GM21723 (cell line): ENCODE measurements around the gene ZSCAN5A.
"Not testable (repeated sequence)": the region's sequence is repeated elsewhere in the genome, so short reads cannot be mapped to it uniquely, and the experiment has no call there.

ENCODE experiments used
- ATAC-seq: cut with Tn5 transposase; IDR thresholded peaks from one replicate; pipeline ENCODE4 v1.9.1; 2021; ENCODE audit warnings: mild to moderate bottlenecking, moderate library complexity; ENCODE audit not compliant: unreplicated experiment

ZSCAN5A gene

DNA sequence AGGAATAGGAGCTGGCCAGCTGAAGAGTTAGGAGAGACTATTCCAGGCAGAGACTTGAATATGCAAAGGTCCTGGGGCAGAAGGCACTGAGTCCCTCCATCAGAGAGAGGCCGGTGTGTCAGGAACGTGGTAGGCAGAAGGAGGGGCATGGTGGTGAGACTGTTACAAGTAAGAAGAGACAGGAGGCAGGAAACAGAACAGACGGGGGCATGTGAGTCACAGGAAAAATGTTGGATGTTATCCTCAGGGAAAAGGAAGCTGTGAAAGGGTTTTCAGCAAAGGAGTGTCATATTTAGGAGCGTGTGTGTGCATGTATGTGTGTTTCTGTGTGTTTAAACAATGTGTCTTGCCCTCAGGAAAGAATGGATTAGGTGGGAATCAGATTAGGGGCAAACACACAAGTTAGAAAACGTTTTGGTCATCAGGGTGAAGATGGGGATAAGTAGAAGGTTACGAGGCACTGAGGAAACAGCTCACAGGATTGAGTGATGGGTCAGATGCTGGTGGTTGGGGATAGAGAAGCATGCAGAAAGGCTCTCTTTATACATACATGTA is 41.0 kb downstream of the ZSCAN5A start:
- ATAC-seq = no peak

DNA sequence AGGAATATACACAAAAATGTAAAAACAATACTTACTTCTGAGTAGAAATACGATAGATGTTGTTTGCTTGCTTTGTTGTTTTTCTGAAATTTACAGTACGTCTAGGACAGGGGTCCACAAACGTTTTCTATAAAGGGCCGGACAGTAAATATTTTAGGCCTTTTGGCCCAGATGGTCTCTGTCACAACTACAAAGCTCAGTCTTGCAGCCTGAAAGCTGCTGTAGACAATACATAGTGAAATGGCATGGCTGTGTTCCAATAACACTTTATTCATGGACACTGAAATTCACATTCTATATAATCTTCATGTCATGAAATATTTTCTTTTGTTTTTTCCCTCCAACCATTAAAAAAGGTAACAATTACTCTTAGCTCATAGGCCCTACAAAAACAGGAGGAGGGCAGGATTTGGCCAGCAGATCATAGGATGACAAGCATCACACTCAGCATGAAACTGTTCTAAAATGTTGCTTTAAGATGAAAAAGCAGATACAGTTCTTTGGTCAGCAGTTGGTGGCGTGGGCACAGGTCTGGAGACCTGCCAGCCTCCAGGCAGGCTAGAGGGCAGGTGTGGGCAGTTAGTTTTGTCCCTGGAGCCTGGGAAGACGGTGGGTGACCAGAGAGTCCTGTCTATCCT is 42.4 kb downstream of the ZSCAN5A start, which contains the start of gene EDDM13:
TSS of gene EDDM13 (plus strand) at position 588 of the 638 bp plus-strand sequence. CDS start 87 bp downstream, outside the sequence.
- no peak for ATAC-seq

GRCh38 chr19:56271151-56271550 is 43.5 kb downstream of the ZSCAN5A start:
- no peak for ATAC-seq

DNA sequence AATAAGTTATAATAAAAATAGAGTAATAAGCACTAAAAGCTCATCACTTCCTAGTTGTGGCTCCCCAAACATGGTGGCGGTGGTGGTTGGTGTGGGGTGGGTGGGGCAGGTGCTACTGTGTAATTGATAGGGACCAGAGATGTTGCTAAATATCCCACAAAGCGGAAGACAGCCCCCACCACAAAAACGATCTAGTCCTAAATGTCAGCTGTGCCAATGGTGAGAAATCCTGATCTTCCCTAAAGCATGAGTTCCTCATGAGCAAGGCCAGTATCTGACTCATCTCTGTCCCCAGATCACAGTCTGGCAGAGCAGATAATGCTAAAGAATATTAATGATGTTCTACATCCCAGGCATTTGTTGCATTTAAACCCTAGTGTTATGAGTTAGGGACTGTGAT is 44.0 kb downstream of the ZSCAN5A start:
- no peak for ATAC-seq

GRCh38 chr19:56269348-56269747 is 45.3 kb downstream of the ZSCAN5A start:
- no peak for ATAC-seq

GRCh38 chr19:56266051-56266450 is 48.6 kb downstream of the ZSCAN5A start:
- no peak for ATAC-seq

- ATAC-seq = no peak
Measured at GRCh38 chr19:56263319-56263718, 51.3 kb downstream of the ZSCAN5A start.

GRCh38 chr19:56261932-56262331 is 52.7 kb downstream of the ZSCAN5A start:
- ATAC-seq = not testable (repeated sequence)

- no peak for ATAC-seq
Measured at GRCh38 chr19:56261145-56261544, 53.5 kb downstream of the ZSCAN5A start.

- no peak for ATAC-seq
Measured at GRCh38 chr19:56258272-56258671, 56.4 kb downstream of the ZSCAN5A start.

DNA sequence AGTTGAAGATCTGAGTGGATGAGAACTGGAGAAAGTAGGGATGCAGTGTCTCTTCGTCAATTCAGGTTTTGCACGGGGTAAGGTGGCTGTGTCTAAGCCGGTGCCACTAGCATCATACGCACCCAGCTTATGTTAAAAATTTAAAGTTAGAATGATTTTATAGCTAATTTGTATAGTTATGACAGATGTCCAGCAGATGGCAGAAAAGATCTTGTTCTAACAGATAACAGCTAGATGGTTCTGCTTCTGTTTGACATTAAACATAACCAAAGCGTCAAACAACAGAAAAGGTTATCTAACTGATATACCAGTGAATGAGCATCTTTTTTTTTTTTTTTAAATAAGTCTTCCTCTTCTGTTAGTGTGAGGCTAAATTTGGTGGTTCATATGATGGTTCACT is 60.9 kb downstream of the ZSCAN5A start:
- no peak for ATAC-seq

DNA sequence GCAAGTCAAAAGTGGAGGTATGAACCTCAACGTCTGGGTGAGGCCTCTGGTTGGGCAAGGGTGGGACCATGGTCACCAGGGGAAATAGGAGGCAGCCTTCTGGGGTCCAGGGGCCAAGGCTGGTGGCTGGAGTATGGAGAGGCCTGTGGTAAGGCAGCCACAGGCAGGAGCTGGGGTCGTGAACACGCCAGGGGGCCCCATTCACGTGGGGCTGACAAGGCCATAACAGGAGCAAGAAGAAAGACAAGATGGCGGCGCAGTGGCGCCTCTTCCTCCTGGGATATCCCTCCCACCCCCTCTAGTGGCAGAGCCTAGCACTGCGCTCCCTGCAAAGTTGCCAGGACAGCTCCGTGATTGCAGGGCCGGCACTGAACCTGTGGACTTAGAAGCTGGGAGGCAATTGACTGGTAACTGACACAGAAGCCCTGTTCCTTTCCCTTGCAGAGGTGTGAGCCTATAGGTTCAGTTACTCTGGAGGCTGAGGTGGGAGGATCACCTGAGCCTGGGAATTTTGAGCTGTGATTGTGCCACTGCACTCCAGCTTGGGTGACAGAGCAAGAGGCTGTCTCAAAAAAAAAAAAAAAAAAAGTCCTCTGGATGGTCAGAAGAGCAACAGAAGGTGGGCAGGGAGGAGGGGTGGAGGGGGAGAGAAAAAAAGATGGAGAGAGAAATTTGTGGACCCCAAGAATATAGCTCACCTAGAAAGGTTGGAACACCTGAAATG is 61.8 kb downstream of the ZSCAN5A start:
- no peak for ATAC-seq

DNA sequence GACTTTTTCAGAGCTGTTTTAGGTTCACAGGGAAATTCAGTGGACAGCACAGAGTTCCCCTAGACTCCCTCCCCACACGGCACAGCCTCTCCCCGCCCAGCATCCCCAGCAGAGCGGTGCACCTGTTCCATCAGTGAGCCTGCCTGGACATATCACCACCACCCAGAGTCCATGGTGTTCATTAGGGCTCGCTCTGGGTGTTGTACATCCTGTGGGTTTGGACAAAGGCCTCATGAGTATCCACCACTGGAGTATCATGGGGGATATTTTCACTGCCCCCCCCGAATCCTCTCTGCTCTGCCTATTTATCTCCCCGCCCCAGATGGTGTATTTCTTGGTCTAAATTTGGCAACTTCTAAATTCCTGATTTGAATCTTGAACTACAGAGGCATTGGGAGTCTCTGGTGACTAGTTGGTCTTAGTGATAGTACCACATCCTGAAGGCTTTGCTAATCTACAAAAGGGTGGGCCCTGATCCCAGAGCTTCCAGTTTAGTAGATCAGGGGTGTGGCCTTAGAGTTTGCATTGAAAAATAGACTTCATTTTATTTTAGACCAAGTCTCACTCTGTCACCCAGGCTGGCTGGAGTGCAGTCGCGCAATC is 65.8 kb downstream of the ZSCAN5A start:
- ATAC-seq = not testable (repeated sequence)

DNA sequence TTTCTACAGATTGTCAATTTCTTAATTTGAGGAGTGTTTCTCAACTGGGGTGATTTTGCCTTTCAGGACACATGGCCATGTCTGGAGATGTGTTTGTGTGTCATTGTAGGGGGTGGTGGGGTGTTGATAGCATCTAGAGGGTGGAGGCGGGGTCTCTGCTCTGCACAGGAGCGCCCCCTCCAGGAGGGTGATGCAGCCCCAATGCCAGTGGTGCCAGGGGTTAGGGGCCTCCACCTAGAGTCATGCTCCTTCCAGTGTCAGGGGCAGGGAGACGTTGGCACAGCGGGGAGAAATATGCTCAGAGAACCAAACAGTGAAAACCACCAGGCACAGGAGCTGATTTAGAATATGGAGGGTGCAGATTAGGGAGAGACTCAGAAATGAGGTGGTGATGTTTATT is 68.9 kb downstream of the ZSCAN5A start:
- not testable (repeated sequence) for ATAC-seq

- no peak for ATAC-seq
Measured at GRCh38 chr19:56245121-56245740, 69.4 kb downstream of the ZSCAN5A start.

DNA sequence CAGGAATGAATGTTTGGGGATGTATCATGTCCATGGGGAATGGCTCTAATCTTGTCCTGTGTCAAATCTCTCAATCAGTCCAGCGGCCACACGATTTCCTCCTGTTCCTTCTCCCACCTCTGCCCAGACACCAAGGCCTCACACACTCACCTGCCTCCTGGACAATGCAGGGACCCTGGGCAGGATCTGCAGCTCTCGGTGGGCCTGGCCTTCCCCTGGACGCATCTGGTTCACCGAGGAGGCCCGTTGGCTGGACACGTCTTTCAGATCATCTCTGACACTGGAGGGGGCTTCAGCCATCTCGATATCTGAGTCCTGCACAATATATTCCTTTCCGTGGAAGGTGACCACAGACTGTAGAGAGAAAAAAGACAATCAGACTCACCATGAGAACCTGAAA is 91.2 kb downstream of the ZSCAN5A start:
- no peak for ATAC-seq

GRCh38 chr19:56222901-56223300 is 91.7 kb downstream of the ZSCAN5A start:
- ATAC-seq = no peak

- no peak for ATAC-seq
Measured at GRCh38 chr19:56221851-56222250, 92.8 kb downstream of the ZSCAN5A start.

- ATAC-seq = not testable (repeated sequence)
Measured at GRCh38 chr19:56221442-56221841, 93.2 kb downstream of the ZSCAN5A start.

GRCh38 chr19:56218961-56219360 is 95.7 kb downstream of the ZSCAN5A start:
- ATAC-seq = no peak
